Uterus (tissue), 4 donors: ENCODE measurements around the gene TSHB. TPM values are rescaled to one million over a fixed set of nuclear protein-coding genes. Genes with fewer than 3 reads are reported as not detected.

Source experiments
- DNase-seq, 2 donors: peaks; one replicate each; pipeline ENCODE4 v3.0.0-alpha.2; 2019 to 2020
- H3K27ac ChIP-seq, 2 donors: fragments of 200-600 bp; sonication (generic); 1 replicate in 1 of 2; 2 replicates in 1 of 2; pipeline ENCODE4 v1.5.1; 2016 to 2018
- H3K27me3 ChIP-seq, 2 donors: fragments of 200-600 bp; sonication (generic); one replicate each; pipeline ENCODE4 v1.5.1; 2018 to 2019; ENCODE audit warnings: control low read depth in 1 of 2
- H3K36me3 ChIP-seq, 2 donors: fragments of 200-600 bp; sonication (generic); one replicate each; pipeline ENCODE4 v1.5.1; 2019; ENCODE audit warnings: control low read depth in 1 of 2
- H3K4me1 ChIP-seq, 2 donors: fragments of 200-600 bp; sonication (generic); one replicate each; pipeline ENCODE4 v1.5.1; 2018 to 2019; ENCODE audit warnings: control low read depth in 1 of 2
- H3K4me3 ChIP-seq, 2 donors: fragments of 200-600 bp; sonication (generic); 1 replicate in 1 of 2; 2 replicates in 1 of 2; pipeline ENCODE4 v1.5.1; 2018 to 2019; ENCODE audit warnings: mild to moderate bottlenecking in 1 of 2
- H3K9me3 ChIP-seq, 2 donors: fragments of 200-600 bp; sonication (generic); one replicate each; pipeline ENCODE4 v1.5.1; 2019; ENCODE audit warnings: control low read depth in 1 of 2
- POLR2A ChIP-seq, 2 donors: fragments of 450-650 bp; IDR thresholded peaks; one replicate each; pipeline ENCODE4 v1.6.1; 2016; ENCODE audit warnings: antibody characterized with exemption in 2 of 2, mild to moderate bottlenecking in 1 of 2, moderate library complexity in 1 of 2
- intact Hi-C: fragments of 100-400 bp; cut with DNase I; formaldehyde crosslinking; loops from one replicate; pipeline ENCODE4 v1.15.1; 2023; ENCODE audit warnings: low total_unique reads
- total RNA-seq, 4 donors: library from RNA; depleted of rRNA in 3 of 4; stranded (reverse); fragments of >200 nt in 3 of 4; gene quantifications; one replicate each; pipeline versions ENCODE4 v1.1.0 to v1.2.4, GENCODE V29; 2014 to 2023
- TF ChIP-seq, protein P1 (sequence below), 4 experiments: fragments of 200-600 bp in 2 of 4; fragments of 450-650 bp in 2 of 4; sonication (generic) in 2 of 4; IDR thresholded peaks; one replicate each; pipeline ENCODE4 v1.5.1; 2016 to 2019; ENCODE audit warnings: antibody characterized with exemption in 4 of 4, mild to moderate bottlenecking in 2 of 4, moderate library complexity in 1 of 4
- donor health status: DM: yes; HTN: yes; CAD: no.

TSHB gene
- total RNA-seq, 4 donors from 2014 or later, result not detected

GRCh38 chr1:115071012-115071664 lies 41.5 kb downstream of the TSHB start:
- no peak for DNase-seq
- H3K27me3 ChIP-seq, result no peaks in the 10 kb centered on the region
- H3K36me3 ChIP-seq, result no peaks in the 10 kb centered on the region
- H3K9me3 ChIP-seq, result no peaks in the 10 kb centered on the region
- TF ChIP-seq POLR2A (IDR thresholded peaks at IDR 0.05), result no peak
- TF ChIP-seq, protein P1, sequence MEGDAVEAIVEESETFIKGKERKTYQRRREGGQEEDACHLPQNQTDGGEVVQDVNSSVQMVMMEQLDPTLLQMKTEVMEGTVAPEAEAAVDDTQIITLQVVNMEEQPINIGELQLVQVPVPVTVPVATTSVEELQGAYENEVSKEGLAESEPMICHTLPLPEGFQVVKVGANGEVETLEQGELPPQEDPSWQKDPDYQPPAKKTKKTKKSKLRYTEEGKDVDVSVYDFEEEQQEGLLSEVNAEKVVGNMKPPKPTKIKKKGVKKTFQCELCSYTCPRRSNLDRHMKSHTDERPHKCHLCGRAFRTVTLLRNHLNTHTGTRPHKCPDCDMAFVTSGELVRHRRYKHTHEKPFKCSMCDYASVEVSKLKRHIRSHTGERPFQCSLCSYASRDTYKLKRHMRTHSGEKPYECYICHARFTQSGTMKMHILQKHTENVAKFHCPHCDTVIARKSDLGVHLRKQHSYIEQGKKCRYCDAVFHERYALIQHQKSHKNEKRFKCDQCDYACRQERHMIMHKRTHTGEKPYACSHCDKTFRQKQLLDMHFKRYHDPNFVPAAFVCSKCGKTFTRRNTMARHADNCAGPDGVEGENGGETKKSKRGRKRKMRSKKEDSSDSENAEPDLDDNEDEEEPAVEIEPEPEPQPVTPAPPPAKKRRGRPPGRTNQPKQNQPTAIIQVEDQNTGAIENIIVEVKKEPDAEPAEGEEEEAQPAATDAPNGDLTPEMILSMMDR (IDR thresholded peaks at IDR 0.05), result no peak
- intact Hi-C loops, result no loop called here
- no peak overlapping the region for H3K4me3 ChIP-seq
- no peak overlapping the region for H3K27ac ChIP-seq
- H3K4me1 ChIP-seq, result peaks cover 0 to 8% of the 10 kb centered on the region in 2 donors

DNA sequence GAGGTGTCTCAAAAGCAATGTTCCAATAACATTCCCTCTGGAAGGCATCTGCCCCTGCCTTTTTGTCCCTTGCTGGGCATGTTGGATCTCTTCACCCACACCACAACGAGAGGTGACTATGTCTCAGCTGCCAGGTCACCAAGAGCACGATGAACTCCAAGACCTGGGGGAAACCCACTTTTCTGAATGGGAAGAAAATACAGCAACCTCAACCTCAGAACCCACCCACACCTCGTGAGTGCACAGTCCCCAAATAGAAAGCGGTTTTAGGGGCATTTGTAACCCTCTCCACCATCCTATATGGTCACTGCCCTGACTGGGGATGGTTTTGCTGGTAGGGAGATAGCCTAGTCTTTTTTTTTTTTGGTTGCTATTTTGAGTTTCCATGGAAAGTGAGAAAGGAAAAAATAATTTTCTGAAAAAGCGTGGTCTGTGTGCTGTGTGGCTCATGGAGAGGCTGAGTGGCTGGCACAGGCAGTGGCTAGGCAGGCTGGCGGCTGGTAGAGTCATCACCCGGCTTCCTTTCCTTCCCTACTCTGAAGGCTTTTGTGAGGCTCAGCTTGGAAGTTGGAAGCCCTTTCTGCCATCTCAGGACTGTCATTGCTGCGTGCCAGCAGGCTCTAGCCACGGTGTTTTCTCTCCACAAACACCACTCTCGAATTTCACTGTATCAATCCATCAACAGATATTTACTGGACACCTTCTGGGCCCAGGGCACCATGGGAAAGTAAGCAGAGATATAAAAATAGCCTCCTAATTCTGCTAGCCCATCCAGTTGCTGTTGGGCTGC lies 43.9 kb downstream of the TSHB start:
- Histone ChIP-seq H3K36me3 (no peaks in the 10 kb centered on the region), H3K27me3 (no peaks in the 10 kb centered on the region), H3K4me1 (no peaks in the 10 kb centered on the region), H3K4me3 (no peak overlapping the region), H3K27ac (peak overlapping the region in 1 of 2 donors; percentile 33), H3K9me3 (no peaks in the 10 kb centered on the region)
- no peak for TF ChIP-seq POLR2A (IDR thresholded peaks at IDR 0.05)
- TF ChIP-seq, protein P1 (IDR thresholded peaks at IDR 0.05), result no peak
- intact Hi-C loops, result no loop called here
- DNase-seq, result no peak

DNA sequence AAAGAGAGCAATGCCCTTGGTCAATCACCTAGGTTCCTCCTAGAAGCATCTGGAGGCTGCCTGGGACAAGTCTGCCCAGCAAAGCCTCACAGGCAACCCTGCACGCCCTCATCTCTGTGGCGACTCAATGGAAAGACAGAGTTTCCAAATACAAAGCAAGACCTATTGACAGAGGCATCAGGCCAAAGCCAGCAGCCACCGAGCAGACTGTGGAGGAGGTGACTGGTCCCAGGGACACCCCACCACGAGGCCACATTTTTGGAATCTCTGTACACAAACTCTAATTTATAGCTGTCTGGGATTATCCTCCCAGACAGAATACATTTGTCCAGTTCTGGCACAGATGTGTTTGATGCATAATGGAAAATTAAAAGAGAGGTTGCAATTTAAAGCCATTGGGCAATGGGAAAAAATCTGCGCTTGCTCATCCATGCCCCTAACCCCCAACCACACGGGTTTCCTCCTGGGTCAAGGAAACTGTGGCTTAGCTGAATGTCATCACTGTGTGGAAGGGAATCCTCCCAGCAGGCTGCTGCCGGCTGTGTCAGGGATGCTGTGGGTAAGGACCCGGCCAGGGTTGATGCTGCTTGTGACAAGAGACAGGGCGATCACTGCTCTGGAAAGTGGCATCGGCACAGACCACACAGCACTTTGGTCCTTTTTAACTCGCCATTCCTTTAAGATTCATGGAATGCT lies 45.4 kb downstream of the TSHB start:
- Histone ChIP-seq H3K27ac (no peak overlapping the region), H3K27me3 (no peaks in the 10 kb centered on the region), H3K4me3 (no peak overlapping the region), H3K4me1 (no peaks in the 10 kb centered on the region), H3K36me3 (no peaks in the 10 kb centered on the region), H3K9me3 (no peaks in the 10 kb centered on the region)
- no peak for TF ChIP-seq POLR2A (IDR thresholded peaks at IDR 0.05)
- TF ChIP-seq, protein P1 (IDR thresholded peaks at IDR 0.05), result no peak
- DNase-seq, result no peak
- intact Hi-C loops, result no loop called here

GRCh38 chr1:115076384-115076915 lies 46.8 kb downstream of the TSHB start:
- TF ChIP-seq POLR2A (IDR thresholded peaks at IDR 0.05), result no peak
- TF ChIP-seq, protein P1 (IDR thresholded peaks at IDR 0.05), result no peak
- H3K36me3 ChIP-seq, result no peaks in the 10 kb centered on the region
- H3K27ac ChIP-seq, result no peak overlapping the region
- no peaks in the 10 kb centered on the region for H3K9me3 ChIP-seq
- no peak overlapping the region for H3K4me3 ChIP-seq
- no peaks in the 10 kb centered on the region for H3K4me1 ChIP-seq
- DNase-seq, result no peak
- H3K27me3 ChIP-seq, result no peaks in the 10 kb centered on the region
- intact Hi-C loops, result no loop called here
